NCI-H2081 (cell line): ENCODE measurements around the gene GCN1.

Source experiments
- DNase-seq, 2 experiments: peaks; one replicate each; lab custom pipeline; 2025; lab: John Stamatoyannopoulos, UW

Gene GCN1

GRCh38 chr12:120175537-120175936, 19.0 kb downstream of the GCN1 start:
- DNase-seq = no peak

- DNase-seq = no peak
Measured at GRCh38 chr12:120175062-120175461, 19.5 kb downstream of the GCN1 start.

GRCh38 chr12:120172053-120172452, 22.5 kb downstream of the GCN1 start:
- DNase-seq = no peak

- DNase-seq = no peak
Measured at GRCh38 chr12:120170631-120171030, 23.9 kb downstream of the GCN1 start.

- no peak for DNase-seq
Measured at GRCh38 chr12:120169946-120170345, 24.6 kb downstream of the GCN1 start.

GRCh38 chr12:120168337-120168736, 26.2 kb downstream of the GCN1 start:
- DNase-seq = no peak

- no peak for DNase-seq
Measured at GRCh38 chr12:120167529-120168095, 26.9 kb downstream of the GCN1 start.

GRCh38 chr12:120164293-120164692, 30.2 kb downstream of the GCN1 start:
- no peak for DNase-seq

GRCh38 chr12:120162763-120163162, 31.8 kb downstream of the GCN1 start:
- DNase-seq = no peak

GRCh38 chr12:120161852-120162251, 32.7 kb downstream of the GCN1 start:
- DNase-seq = no peak

GRCh38 chr12:120159509-120160237, 34.8 kb downstream of the GCN1 start:
- DNase-seq = no peak

- no peak for DNase-seq
Measured at GRCh38 chr12:120158351-120158750, 36.2 kb downstream of the GCN1 start.

GRCh38 chr12:120157678-120158077, 36.8 kb downstream of the GCN1 start:
- DNase-seq = no peak

GRCh38 chr12:120156315-120157259, 37.9 kb downstream of the GCN1 start:
- no peak for DNase-seq

- no peak for DNase-seq
Measured at GRCh38 chr12:120155072-120155471, 39.4 kb downstream of the GCN1 start.

GRCh38 chr12:120150919-120151525, 43.5 kb downstream of the GCN1 start:
- DNase-seq = no peak

- no peak for DNase-seq
Measured at GRCh38 chr12:120148011-120148410, 46.5 kb downstream of the GCN1 start.

GRCh38 chr12:120145164-120145563, 49.4 kb downstream of the GCN1 start:
- no peak for DNase-seq

- DNase-seq = no peak
Measured at GRCh38 chr12:120144215-120144614, 50.3 kb downstream of the GCN1 start.

- no peak for DNase-seq
Measured at GRCh38 chr12:120142231-120142877, 52.2 kb downstream of the GCN1 start.

- no peak for DNase-seq
Measured at GRCh38 chr12:120141336-120141735, 53.2 kb downstream of the GCN1 start.

GRCh38 chr12:120140603-120141002, 53.9 kb downstream of the GCN1 start:
- no peak for DNase-seq
